Medulla oblongata (tissue), 1 donor: ENCODE results near the gene STX8.
A peak's percentile ranks its signal among the peaks of the same experiment; 100 is the strongest.

ENCODE experiments used
- DNase-seq: peaks from one replicate; pipeline ENCODE4 v3.0.0-alpha.2; 2015; ENCODE audit errors: extremely low spot score

Gene STX8

GRCh38 chr17:9240659-9241370 lies 334.8 kb downstream of the STX8 start:
- peak; percentile 81 for DNase-seq

DNA sequence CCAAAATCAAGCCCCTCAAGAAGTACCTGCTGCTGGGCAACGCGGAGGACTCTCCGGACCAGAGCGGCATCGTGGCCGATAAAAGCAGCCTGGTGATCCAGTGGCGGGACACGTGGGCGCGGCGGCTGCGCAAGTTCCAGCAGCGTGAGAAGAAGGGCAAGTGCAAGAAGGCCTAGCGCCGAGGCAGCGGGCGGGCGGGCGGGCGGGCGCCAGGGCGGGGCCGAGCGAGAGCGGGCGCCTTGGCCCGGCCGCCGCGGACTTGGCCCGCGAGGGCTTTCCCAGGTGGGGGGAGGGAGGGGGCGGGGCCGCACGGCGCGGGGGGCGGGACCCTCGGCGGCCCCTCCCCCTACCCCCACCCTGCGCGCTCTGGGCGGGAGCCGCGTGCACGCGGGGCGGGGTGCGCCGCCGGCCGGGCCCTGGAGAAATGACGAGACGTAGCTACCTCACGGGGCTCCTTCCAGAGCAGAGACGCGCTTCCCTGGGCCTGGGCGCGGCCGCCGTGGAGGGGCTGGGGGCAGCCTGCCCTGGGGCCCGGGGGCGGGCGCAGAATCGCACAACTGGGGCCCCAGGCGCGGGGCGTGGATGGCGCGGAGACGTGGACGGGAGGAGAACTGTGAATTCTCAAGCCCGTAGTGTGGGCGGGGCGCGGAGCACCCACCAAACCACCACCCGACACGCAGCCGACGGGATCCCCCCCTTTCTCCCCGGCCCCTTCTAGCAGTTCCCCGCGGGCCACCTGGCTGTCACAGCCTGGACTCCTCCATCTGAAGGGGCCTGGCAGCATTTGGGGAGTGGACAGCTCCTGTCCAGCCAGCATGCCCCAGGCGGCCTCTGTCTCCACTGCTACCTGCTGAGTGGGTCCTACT lies 335.6 kb downstream of the STX8 start:
- peak; percentile 61 for DNase-seq

DNA sequence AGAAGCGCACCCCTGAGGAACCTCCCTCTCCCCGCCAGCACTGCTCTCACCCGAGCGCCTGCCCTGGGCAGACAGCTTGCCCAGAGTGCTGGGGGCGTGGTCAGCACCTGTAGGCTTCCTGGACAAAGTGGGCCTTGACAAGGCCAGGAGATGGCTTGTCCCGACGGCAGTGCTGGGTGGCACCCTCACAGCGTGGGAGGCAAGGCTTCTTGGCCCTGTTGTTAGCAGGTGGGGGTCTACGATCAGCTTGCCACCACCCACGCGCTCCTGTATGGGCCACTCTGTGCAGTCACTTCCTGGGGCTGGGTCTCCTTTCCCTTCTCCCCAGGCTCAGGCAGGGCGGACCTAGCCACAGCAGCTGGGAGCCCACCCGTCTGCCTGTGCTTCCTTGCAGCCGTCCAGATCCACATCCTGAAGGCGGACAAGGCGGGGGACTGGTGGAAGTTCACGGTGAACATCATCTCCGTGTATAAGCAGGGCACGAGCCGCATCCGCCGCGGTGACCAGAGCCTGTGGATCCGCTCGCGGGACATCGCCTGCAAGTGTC lies 336.3 kb downstream of the STX8 start:
- DNase-seq = no peak

GRCh38 chr17:9238340-9239245 lies 337.0 kb downstream of the STX8 start:
- no peak for DNase-seq

DNA sequence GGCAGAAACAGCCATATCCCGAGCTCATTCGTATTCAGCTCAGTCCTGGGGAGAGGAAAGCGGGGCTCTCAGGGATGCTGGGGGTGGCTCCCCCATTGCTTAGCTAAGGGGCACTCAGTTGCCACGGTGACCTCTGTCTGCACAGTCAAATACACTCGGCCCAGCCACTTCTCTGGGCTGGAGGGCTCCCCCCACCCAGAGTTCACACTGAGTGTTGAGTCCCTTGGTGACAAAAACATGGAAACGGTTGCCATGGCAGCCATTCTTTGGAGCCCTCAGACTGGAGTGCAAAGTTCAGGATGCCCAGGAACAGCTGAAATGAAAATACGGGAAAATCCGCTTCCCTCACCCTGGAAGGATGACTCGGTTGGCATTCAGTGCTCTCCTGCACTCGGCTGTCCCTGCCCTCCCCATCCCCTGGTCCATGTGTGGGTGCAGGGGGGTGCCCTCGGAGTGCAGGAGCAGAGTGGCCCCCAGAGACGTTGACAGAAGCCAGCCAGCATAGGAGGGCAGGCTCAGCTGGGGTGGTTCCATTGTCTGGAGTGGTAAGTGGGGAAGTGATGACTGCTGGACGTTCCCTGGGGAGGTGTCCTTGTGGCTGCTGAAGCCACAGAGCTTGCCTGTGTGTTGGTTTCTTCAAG lies 337.8 kb downstream of the STX8 start:
- DNase-seq = peak; percentile 40

- DNase-seq = no peak
Observed at GRCh38 chr17:9237053-9237410, 338.6 kb downstream of the STX8 start.

- no peak for DNase-seq
Observed at GRCh38 chr17:9236286-9237052, 339.2 kb downstream of the STX8 start.

DNA sequence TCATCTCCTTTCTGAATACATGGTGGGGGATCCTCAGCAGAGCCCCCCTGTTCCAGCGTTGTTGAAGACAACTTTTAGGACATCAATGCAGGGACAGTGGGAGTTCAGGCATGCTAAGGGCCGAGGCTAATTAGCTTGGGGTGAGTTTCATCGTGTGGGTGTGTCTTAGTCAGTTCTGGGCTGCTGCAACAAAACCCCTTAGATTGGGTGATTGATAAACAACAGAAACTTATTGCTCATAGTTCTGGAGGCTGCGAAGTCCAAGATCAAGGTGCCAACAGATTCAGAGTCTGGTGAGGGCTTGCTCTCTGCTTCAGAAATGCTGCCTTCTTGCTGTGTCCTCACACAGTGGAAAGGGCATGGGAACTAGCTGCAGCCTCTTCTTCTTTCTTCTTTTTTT lies 340.3 kb downstream of the STX8 start:
- no peak for DNase-seq

DNA sequence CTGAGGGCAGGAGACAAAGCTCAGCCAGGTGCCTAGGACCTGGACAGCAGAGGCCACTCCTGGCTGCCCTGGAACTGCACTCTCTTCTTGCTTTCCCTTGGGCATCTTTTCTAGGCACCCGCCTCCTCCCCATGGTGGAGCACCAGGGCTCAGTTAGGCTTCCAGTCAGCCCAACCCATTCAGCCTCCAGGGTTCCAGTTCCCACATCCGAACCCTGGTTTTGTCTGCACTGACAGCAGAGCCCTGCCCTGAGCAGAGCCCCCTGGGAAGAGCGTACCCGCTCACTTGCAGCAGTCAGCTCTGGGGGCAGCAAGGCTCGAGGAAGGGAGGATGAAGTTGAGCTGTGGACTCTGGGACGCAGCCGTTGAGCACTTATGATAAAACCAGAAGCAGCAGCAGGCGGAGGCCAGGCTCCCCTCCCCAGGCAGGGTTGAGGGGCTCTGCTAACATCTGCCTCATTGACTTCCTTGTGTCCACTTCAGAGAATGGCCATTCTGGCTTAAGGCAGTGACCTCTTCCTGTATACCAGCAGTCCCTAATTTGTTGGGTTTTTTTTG lies 341.2 kb downstream of the STX8 start:
- no peak for DNase-seq

- no peak for DNase-seq
Observed at GRCh38 chr17:9233761-9234160, 341.9 kb downstream of the STX8 start.

DNA sequence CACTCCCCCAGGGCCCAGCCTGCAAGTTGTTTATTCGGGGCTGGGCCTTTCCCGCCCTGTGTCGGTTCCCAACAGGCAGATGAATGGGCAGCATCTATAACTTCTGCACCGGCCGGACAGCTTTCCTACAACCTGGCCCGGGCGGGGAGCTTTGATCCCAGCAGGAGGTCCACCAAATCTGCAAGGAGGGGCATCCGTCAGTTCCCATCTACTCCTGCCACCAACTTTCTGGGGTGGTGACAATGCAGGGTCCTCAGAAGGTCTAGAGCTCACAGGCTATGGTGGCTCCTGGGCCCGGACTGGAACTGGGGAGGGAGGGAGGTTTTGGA lies 342.4 kb downstream of the STX8 start:
- no peak for DNase-seq

- no peak for DNase-seq
Observed at GRCh38 chr17:9232591-9233270, 342.9 kb downstream of the STX8 start.

- DNase-seq = no peak
Observed at GRCh38 chr17:9232155-9232475, 343.5 kb downstream of the STX8 start.

GRCh38 chr17:9231449-9232154 lies 344.0 kb downstream of the STX8 start:
- DNase-seq = no peak

DNA sequence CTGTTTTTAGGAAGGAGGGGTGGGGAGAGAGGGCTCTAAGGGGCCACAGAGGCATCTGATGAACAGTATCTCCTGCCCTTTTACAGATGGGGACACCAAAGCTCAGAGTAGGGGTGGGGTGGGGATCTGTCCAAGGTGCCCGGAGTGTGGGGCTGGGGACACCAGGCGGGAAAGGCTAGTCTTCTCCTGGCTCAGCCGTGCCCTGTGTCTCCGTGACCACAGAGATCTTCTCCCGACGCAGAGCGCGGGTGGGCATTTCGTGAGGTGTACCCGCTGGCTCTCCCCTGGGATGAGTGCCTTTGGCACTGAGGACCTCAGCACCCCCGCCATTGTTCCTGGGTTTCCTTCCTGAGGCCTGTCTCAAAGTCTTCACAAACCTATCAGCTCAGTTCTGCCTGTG lies 344.8 kb downstream of the STX8 start:
- no peak for DNase-seq

DNA sequence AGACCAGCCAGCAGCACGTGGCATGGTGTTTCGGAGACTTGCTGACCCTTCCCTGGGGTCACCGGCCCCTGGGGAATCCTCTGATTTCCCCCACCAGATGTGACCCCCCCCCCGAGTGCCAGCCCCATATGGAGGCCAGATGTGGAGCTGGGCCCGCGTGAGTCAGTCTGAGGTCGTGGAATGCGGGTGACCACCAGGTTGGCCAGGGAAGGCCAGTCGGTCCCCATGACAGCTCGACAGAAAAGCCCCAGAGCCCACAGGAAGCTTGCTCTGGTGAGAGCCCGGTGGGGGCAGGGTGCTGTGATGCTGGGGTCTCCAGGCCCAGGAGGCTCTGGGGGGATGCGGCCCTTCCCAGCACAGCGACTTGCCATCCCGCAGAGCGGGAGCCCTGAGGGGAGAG lies 345.3 kb downstream of the STX8 start:
- no peak for DNase-seq

- no peak for DNase-seq
Observed at GRCh38 chr17:9229826-9230201, 345.8 kb downstream of the STX8 start.

GRCh38 chr17:9229160-9229825 lies 346.3 kb downstream of the STX8 start:
- no peak for DNase-seq
